Caco-2 (cell line): ENCODE measurements around the gene OR5AC2. TPM values are rescaled to one million over a fixed set of nuclear protein-coding genes. Genes with fewer than 3 reads are reported as not detected.

Experiments
- BruUV-seq: library from RNA; stranded (reverse); fragments of 400-500 nt; replicated peaks from 2 replicates; lab custom pipeline; 2021; lab: Mats Ljungman, UMichigan
- CTCF ChIA-PET: fragments of 300-600 bp; sonication (Branson Sonifier 250); formaldehyde crosslinking; loops from one replicate; lab custom pipeline; 2022; ENCODE audit warnings: antibody characterized with exemption; lab: Charles Lee
- POLR2A ChIA-PET: fragments of 300-600 bp; sonication (Branson Sonifier 250); formaldehyde crosslinking; loops from one replicate; lab custom pipeline; 2022; ENCODE audit warnings: antibody characterized with exemption; lab: Charles Lee
- DNase-seq, 2 experiments: peaks; one replicate each; pipeline versions ENCODE4 v3.0.0 to v3.0.0-alpha.2; 2020 to 2022
- H3K27me3 ChIP-seq: replicated peaks from 2 replicates; pipeline ENCODE4 v1.6.0; 2011; ENCODE audit warnings: low read length; ENCODE audit not compliant: control insufficient read depth, insufficient read depth
- H3K36me3 ChIP-seq: 2 replicates; pipeline ENCODE4 v1.5.1; 2011; ENCODE audit warnings: low read length; ENCODE audit not compliant: control insufficient read depth, insufficient read depth
- H3K4me1 ChIP-seq: fragments of 250-450 bp; sonication (Bioruptor Pico); 2 replicates; pipeline ENCODE4 v1.5.1; 2020; ENCODE audit warnings: mild to moderate bottlenecking
- H3K4me3 ChIP-seq: 2 replicates; pipeline ENCODE4 v1.5.1; 2011; ENCODE audit warnings: low read depth, mild to moderate bottlenecking, control low read depth, low read length
- H3K9me3 ChIP-seq: fragments of 250-450 bp; sonication (Bioruptor Pico); 2 replicates; pipeline ENCODE4 v1.5.1; 2020; ENCODE audit warnings: mild to moderate bottlenecking, moderate library complexity
- H3K27ac Mint-ChIP-seq: one replicate; pipeline ENCODE4 v1.8.0; 2022; ENCODE audit warnings: mixed read lengths; ENCODE audit not compliant: unreplicated experiment
- H3K27me3 Mint-ChIP-seq: one replicate; pipeline ENCODE4 v1.8.0; 2022; ENCODE audit warnings: mixed read lengths; ENCODE audit not compliant: insufficient read depth, unreplicated experiment
- H3K36me3 Mint-ChIP-seq: one replicate; pipeline ENCODE4 v1.8.0; 2022; ENCODE audit warnings: mild to moderate bottlenecking, mixed read lengths; ENCODE audit not compliant: insufficient read depth, unreplicated experiment
- H3K4me1 Mint-ChIP-seq: one replicate; pipeline ENCODE4 v1.8.0; 2022; ENCODE audit warnings: low read depth, mixed read lengths; ENCODE audit not compliant: unreplicated experiment
- H3K4me3 Mint-ChIP-seq: one replicate; pipeline ENCODE4 v1.8.0; 2022; ENCODE audit warnings: mild to moderate bottlenecking, moderate library complexity, mixed read lengths; ENCODE audit not compliant: unreplicated experiment
- H3K9me3 Mint-ChIP-seq: one replicate; pipeline ENCODE4 v1.8.0; 2022; ENCODE audit warnings: mixed read lengths; ENCODE audit not compliant: unreplicated experiment
- intact Hi-C: fragments of 100-400 bp; cut with micrococcal nuclease; formaldehyde crosslinking; loops from one replicate; pipeline ENCODE4 v1.10.0; 2022; ENCODE audit not compliant: unreplicated experiment
- total RNA-seq: library from RNA; stranded (reverse); gene quantifications from 2 replicates; pipeline ENCODE4 v1.2.3, GENCODE V29; 2022
- TF ChIP-seq, protein P1 (sequence below), 2 experiments: fragments of 200-600 bp in 1 of 2; IDR thresholded peaks; 1 replicate in 1 of 2; 2 replicates in 1 of 2; pipeline versions ENCODE4 v1.5.1 to v1.8.0; 2011 to 2022; ENCODE audit warnings: antibody characterized with exemption in 1 of 2, control low read depth in 1 of 2, inconsistent platforms in 1 of 2, low read depth in 1 of 2, low read length in 1 of 2, mild to moderate bottlenecking in 1 of 2, moderate library complexity in 1 of 2; ENCODE audit not compliant: insufficient read depth in 1 of 2, severe bottlenecking in 1 of 2, unreplicated experiment in 1 of 2

The OR5AC2 gene
- total RNA-seq, 1 experiment from 2014 or later = not detected

DNA sequence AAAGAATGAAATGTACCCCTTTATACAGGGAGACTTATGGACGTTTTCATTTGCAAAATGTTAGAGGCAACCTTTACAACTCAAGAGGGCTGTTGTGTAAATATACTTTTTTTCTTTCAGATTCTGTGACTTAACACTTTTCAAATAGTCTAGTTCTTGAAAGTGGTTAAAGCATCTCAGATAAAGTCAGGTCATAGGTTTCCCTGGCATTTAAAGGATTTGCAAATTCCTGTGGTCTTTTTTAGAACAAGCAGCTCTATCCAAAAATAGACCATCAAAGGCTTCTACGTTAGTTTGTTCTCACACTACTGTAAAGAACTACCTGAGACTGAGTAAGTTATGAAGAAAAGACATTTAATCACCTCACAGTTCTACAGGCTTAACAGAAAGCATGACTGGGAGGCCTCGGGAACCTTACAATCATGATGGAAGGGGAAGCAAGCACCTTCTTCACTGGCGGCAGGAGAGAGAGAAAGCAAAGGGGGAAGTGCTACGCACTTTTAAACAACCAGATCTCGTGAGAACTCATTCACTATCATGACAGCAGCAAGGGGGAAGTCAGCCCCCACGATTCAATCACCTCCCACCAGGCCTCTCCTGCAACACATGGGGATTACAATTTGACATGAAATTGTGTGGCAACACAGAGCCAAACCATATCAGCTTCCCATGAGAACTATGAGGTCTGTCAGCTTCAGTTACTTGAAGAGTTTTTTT, 28.6 kb upstream of the OR5AC2 start:
- Histone ChIP-seq H3K4me3 (no peak overlapping the region), H3K4me1 (0 out of 2 replicates have a peak, but pooled peaks cover 7% of the 10 kb centered on the region), H3K36me3 (no peaks in the 10 kb centered on the region), H3K9me3 (no peaks in the 10 kb centered on the region), H3K27me3 (no peaks in the 10 kb centered on the region)
- CTCF ChIA-PET = no interaction called here
- intact Hi-C loops = no loop called here
- TF ChIP-seq, protein P1, sequence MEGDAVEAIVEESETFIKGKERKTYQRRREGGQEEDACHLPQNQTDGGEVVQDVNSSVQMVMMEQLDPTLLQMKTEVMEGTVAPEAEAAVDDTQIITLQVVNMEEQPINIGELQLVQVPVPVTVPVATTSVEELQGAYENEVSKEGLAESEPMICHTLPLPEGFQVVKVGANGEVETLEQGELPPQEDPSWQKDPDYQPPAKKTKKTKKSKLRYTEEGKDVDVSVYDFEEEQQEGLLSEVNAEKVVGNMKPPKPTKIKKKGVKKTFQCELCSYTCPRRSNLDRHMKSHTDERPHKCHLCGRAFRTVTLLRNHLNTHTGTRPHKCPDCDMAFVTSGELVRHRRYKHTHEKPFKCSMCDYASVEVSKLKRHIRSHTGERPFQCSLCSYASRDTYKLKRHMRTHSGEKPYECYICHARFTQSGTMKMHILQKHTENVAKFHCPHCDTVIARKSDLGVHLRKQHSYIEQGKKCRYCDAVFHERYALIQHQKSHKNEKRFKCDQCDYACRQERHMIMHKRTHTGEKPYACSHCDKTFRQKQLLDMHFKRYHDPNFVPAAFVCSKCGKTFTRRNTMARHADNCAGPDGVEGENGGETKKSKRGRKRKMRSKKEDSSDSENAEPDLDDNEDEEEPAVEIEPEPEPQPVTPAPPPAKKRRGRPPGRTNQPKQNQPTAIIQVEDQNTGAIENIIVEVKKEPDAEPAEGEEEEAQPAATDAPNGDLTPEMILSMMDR (IDR thresholded peaks at IDR 0.05; ENCODE audit: insufficient read depth in 1 of 2, low read depth in 1 of 2, low read length in 1 of 2, severe bottlenecking in 1 of 2, unreplicated experiment in 1 of 2) = no peak
- no peak overlapping the region for H3K4me3 Mint-ChIP-seq
- POLR2A ChIA-PET = no interaction called here
- H3K9me3 Mint-ChIP-seq = no peaks in the 10 kb centered on the region
- BruUV-seq = no TSS peak
- H3K27ac Mint-ChIP-seq = peak overlapping the region; percentile 53
- H3K4me1 Mint-ChIP-seq = peaks cover 11% of the 10 kb centered on the region
- H3K36me3 Mint-ChIP-seq = no peaks in the 10 kb centered on the region
- DNase-seq = no peak
- peaks cover 3% of the 10 kb centered on the region for H3K27me3 Mint-ChIP-seq

DNA sequence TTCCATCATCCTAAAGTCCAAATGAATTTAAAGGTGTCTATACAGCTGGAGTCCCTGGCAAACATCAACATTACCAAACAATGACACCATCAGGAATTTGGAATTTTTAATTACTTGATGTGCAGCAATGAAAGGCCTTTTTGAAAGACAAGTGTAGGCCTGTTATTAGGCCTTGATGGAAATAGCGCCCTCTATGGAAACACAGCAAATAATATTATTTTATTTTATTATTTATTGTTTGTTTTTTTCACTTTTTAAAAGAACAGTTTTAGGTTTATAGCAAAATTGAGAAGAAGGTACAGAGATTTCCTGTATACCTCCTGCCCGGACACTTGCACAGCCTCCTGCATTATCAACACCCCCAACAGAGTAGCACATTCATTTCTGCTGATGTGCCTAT, 18.1 kb upstream of the OR5AC2 start:
- no peak overlapping the region for H3K4me3 ChIP-seq
- Mint-ChIP-seq H3K4me3 (no peak overlapping the region), H3K36me3 (no peaks in the 10 kb centered on the region), H3K4me1 (no peaks in the 10 kb centered on the region), H3K27ac (no peak overlapping the region), H3K9me3 (no peaks in the 10 kb centered on the region), H3K27me3 (peaks cover 4% of the 10 kb centered on the region)
- no TSS peak for BruUV-seq
- no peaks in the 10 kb centered on the region for H3K36me3 ChIP-seq
- ChIA-PET CTCF (no interaction called here), POLR2A (no interaction called here)
- DNase-seq = no peak
- TF ChIP-seq, protein P1 (IDR thresholded peaks at IDR 0.05; ENCODE audit: insufficient read depth in 1 of 2, low read depth in 1 of 2, low read length in 1 of 2, severe bottlenecking in 1 of 2, unreplicated experiment in 1 of 2) = no peak
- no peaks in the 10 kb centered on the region for H3K4me1 ChIP-seq
- intact Hi-C loops = no loop called here
- H3K9me3 ChIP-seq = no peaks in the 10 kb centered on the region
- no peaks in the 10 kb centered on the region for H3K27me3 ChIP-seq

DNA sequence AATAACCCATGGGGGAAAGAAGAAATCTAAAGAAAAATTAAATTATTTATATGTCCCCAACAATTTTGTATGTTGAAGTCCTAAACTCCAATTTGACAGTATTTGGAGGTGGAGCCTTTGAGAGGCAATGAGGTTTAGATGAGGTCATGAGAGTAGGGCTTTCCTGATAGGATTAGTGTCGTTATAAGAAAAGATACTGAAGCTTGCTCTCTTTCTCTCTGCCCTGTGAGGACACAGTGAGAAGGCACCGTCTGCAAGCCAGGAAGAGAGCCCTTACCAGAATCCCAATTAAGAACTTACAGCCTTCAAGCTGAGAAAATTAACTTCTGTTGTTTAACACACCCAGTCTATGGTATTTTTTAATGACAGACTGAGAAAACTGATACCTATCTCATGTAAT, 16.1 kb upstream of the OR5AC2 start:
- H3K4me1 Mint-ChIP-seq = no peaks in the 10 kb centered on the region
- no peaks in the 10 kb centered on the region for H3K36me3 Mint-ChIP-seq
- TF ChIP-seq, protein P1 (IDR thresholded peaks at IDR 0.05; ENCODE audit: insufficient read depth in 1 of 2, low read depth in 1 of 2, low read length in 1 of 2, severe bottlenecking in 1 of 2, unreplicated experiment in 1 of 2) = no peak
- BruUV-seq = no TSS peak
- Histone ChIP-seq H3K9me3 (no peaks in the 10 kb centered on the region), H3K36me3 (no peaks in the 10 kb centered on the region), H3K4me3 (no peak overlapping the region), H3K4me1 (no peaks in the 10 kb centered on the region), H3K27me3 (no peaks in the 10 kb centered on the region)
- H3K27ac Mint-ChIP-seq = no peak overlapping the region
- ChIA-PET POLR2A (no interaction called here), CTCF (no interaction called here)
- H3K27me3 Mint-ChIP-seq = peaks cover 4% of the 10 kb centered on the region
- intact Hi-C loops = no loop called here
- no peak for DNase-seq
- no peaks in the 10 kb centered on the region for H3K9me3 Mint-ChIP-seq
- H3K4me3 Mint-ChIP-seq = no peak overlapping the region
